Body of pancreas (tissue), 4 donors: Measurements from ENCODE around the gene PDE11A.

Source experiments
- CTCF ChIP-seq, 7 experiments: fragments of 450-650 bp in 4 of 7; fragments of 200-600 bp in 3 of 7; sonication (generic) in 3 of 7; IDR thresholded peaks; one replicate each; pipeline ENCODE4 v1.5.1; 2016 to 2019; ENCODE audit warnings: antibody characterized with exemption in 7 of 7
- POLR2A ChIP-seq, 3 donors: fragments of 450-650 bp; IDR thresholded peaks; one replicate each; pipeline ENCODE4 v1.6.1; 2016; ENCODE audit warnings: antibody characterized with exemption in 3 of 3, mild to moderate bottlenecking in 2 of 3

GRCh38 chr2:178075006-178075326 lies 2.4 kb upstream of the PDE11A start:
- TF ChIP-seq CTCF (IDR thresholded peaks at IDR 0.05) = no peak
- TF ChIP-seq POLR2A (IDR thresholded peaks at IDR 0.05) = no peak
